RWPE2 (cell line): Measurements from ENCODE around the gene CYB561D2.
A peak's percentile ranks its signal among the peaks of the same experiment; 100 is the strongest.

ENCODE experiments used
- ATAC-seq: fragments of 200-7000 bp; cut with Tn5 transposase; 3 replicates; pipeline ENCODE4 v1.9.1; 2021; ENCODE audit warnings: low read depth
- DNase-seq: peaks from one replicate; pipeline ENCODE4 v3.0.0-alpha.2; 2020; ENCODE audit warnings: low spot score
- H3K27ac ChIP-seq: fragments of 450-650 bp; 2 replicates; pipeline ENCODE4 v1.5.1; 2017; ENCODE audit warnings: mild to moderate bottlenecking; ENCODE audit not compliant: poor library complexity, severe bottlenecking
- H3K27me3 ChIP-seq: fragments of 250-450 bp; sonication (Bioruptor Pico); 2 replicates; pipeline ENCODE4 v1.5.1; 2021; ENCODE audit warnings: mild to moderate bottlenecking, moderate library complexity; ENCODE audit not compliant: insufficient read depth, poor library complexity, severe bottlenecking
- H3K36me3 ChIP-seq: fragments of 250-450 bp; sonication (Bioruptor Pico); 2 replicates; pipeline ENCODE4 v1.5.1; 2020; ENCODE audit warnings: low read depth, mild to moderate bottlenecking, moderate library complexity
- H3K4me1 ChIP-seq: fragments of 250-450 bp; sonication (Bioruptor Pico); 2 replicates; pipeline ENCODE4 v1.5.1; 2021; ENCODE audit warnings: mild to moderate bottlenecking, moderate library complexity; ENCODE audit not compliant: insufficient read depth, poor library complexity, severe bottlenecking
- H3K4me3 ChIP-seq: fragments of 250-450 bp; sonication (Bioruptor Pico); 2 replicates; pipeline ENCODE4 v1.5.1; 2021; ENCODE audit warnings: mild to moderate bottlenecking, moderate library complexity; ENCODE audit not compliant: severe bottlenecking
- H3K9me3 ChIP-seq: fragments of 250-450 bp; sonication (Bioruptor Pico); 2 replicates; pipeline ENCODE4 v1.5.1; 2021; ENCODE audit warnings: mild to moderate bottlenecking, moderate library complexity; ENCODE audit not compliant: severe bottlenecking
- CTCF ChIP-seq: fragments of 450-650 bp; IDR thresholded peaks from one replicate; pipeline ENCODE4 v1.5.1; 2017; ENCODE audit warnings: mild to moderate bottlenecking, moderate library complexity; ENCODE audit not compliant: poor library complexity, severe bottlenecking

CYB561D2 gene

GRCh38 chr3:50314342-50314741 lies 36.3 kb upstream of the CYB561D2 start:
- no peak for TF ChIP-seq CTCF
- no peak for DNase-seq
- peaks cover 29% of the 10 kb centered on the region for H3K4me1 ChIP-seq
- H3K4me3 ChIP-seq: no peak overlapping the region
- H3K27ac ChIP-seq: peak overlapping the region; percentile 5
- H3K9me3 ChIP-seq: no peaks in the 10 kb centered on the region
- no peak for ATAC-seq
- H3K36me3 ChIP-seq: peaks cover 30% of the 10 kb centered on the region
- H3K27me3 ChIP-seq: no peaks in the 10 kb centered on the region

GRCh38 chr3:50314816-50315215 lies 35.8 kb upstream of the CYB561D2 start:
- peak; percentile 37 for DNase-seq
- no peak for ATAC-seq
- H3K27ac ChIP-seq: peak overlapping the region; percentile 87

GRCh38 chr3:50316657-50317242 lies 33.9 kb upstream of the CYB561D2 start:
- Histone ChIP-seq H3K36me3 (peaks cover 36% of the 10 kb centered on the region), H3K27ac (peak overlapping the region; percentile 87), H3K4me1 (peaks cover 19% of the 10 kb centered on the region), H3K4me3 (no peak overlapping the region), H3K9me3 (no peaks in the 10 kb centered on the region), H3K27me3 (no peaks in the 10 kb centered on the region)
- peak; percentile 88 for ATAC-seq
- no peak for TF ChIP-seq CTCF
- DNase-seq: peak; percentile 99

More at GRCh38 chr3:50314816-50315215, 35.8 kb upstream of the CYB561D2 start:
- Histone ChIP-seq H3K9me3 (no peaks in the 10 kb centered on the region), H3K27me3 (no peaks in the 10 kb centered on the region), H3K4me3 (no peak overlapping the region), H3K36me3 (peaks cover 35% of the 10 kb centered on the region), H3K4me1 (peaks cover 24% of the 10 kb centered on the region)
- no peak for TF ChIP-seq CTCF

- TF ChIP-seq CTCF: no peak
- peaks cover 36% of the 10 kb centered on the region for H3K36me3 ChIP-seq
- H3K27ac ChIP-seq: peak overlapping the region; percentile 87
- no peak overlapping the region for H3K4me3 ChIP-seq
- DNase-seq (peak; percentile 73), ATAC-seq (no peak)
- peaks cover 19% of the 10 kb centered on the region for H3K4me1 ChIP-seq
- H3K27me3 ChIP-seq: no peaks in the 10 kb centered on the region
- no peaks in the 10 kb centered on the region for H3K9me3 ChIP-seq
Measured at GRCh38 chr3:50317300-50317699, 33.4 kb upstream of the CYB561D2 start.

GRCh38 chr3:50318163-50318562 lies 32.5 kb upstream of the CYB561D2 start:
- Histone ChIP-seq H3K4me3 (no peak overlapping the region), H3K36me3 (peaks cover 36% of the 10 kb centered on the region), H3K4me1 (peaks cover 19% of the 10 kb centered on the region), H3K9me3 (no peaks in the 10 kb centered on the region), H3K27ac (peak overlapping the region; percentile 87), H3K27me3 (no peaks in the 10 kb centered on the region)
- DNase-seq: no peak
- ATAC-seq: no peak
- no peak for TF ChIP-seq CTCF
